GM12878 (cell line): ENCODE measurements around the gene USP25. TPM values are rescaled to one million over a fixed set of nuclear protein-coding genes. Genes with fewer than 3 reads are reported as not detected.

Experiments used
- BCLAF1 ChIP-seq: fragments of 450-650 bp; IDR thresholded peaks from 2 replicates; pipeline ENCODE4 v1.6.1; 2017; ENCODE audit warnings: antibody characterized with exemption, mild to moderate bottlenecking, moderate library complexity
- CBFB ChIP-seq: IDR thresholded peaks from 2 replicates; pipeline ENCODE4 v1.6.1; 2016; ENCODE audit warnings: antibody characterized with exemption, low read depth
- FOS ChIP-seq: IDR thresholded peaks from 3 replicates; pipeline ENCODE4 v1.6.1; 2011; ENCODE audit warnings: borderline replicate concordance; ENCODE audit not compliant: insufficient read length; ENCODE audit errors: extremely low read depth
- MYC ChIP-seq: IDR thresholded peaks from 2 replicates; pipeline ENCODE4 v1.6.1; 2011; ENCODE audit warnings: mild to moderate bottlenecking, low read length, moderate library complexity, inconsistent platforms; ENCODE audit not compliant: insufficient read depth, insufficient replicate concordance, insufficient read length, severe bottlenecking
- NR2C1 ChIP-seq: fragments of 450-650 bp; IDR thresholded peaks from 2 replicates; pipeline ENCODE4 v1.6.1; 2017; ENCODE audit warnings: antibody characterized with exemption, mild to moderate bottlenecking, moderate library complexity
- RB1 ChIP-seq: fragments of 450-650 bp; formaldehyde crosslinking; IDR thresholded peaks from 2 replicates; pipeline ENCODE4 v1.6.1; 2017; ENCODE audit warnings: mild to moderate bottlenecking, borderline replicate concordance
- RELA ChIP-seq: fragments of 450-650 bp; IDR thresholded peaks from 2 replicates; pipeline ENCODE4 v1.8.0; 2014; ENCODE audit warnings: borderline replicate concordance; ENCODE audit not compliant: partially characterized antibody
- SMAD5 ChIP-seq: IDR thresholded peaks from 2 replicates; pipeline ENCODE4 v1.6.1; 2016; ENCODE audit warnings: antibody characterized with exemption, low read depth
- ZBTB11 ChIP-seq: fragments of 450-650 bp; formaldehyde crosslinking; IDR thresholded peaks from 2 replicates; pipeline ENCODE4 v1.5.0; 2022; ENCODE audit warnings: mild to moderate bottlenecking, missing genetic modification characterization
- ZBTB4 ChIP-seq: fragments of 450-650 bp; formaldehyde crosslinking; IDR thresholded peaks from 2 replicates; pipeline ENCODE4 v1.4.0; 2022; ENCODE audit warnings: mild to moderate bottlenecking, moderate library complexity
- polyA plus RNA-seq, 11 experiments: library from polyadenylated mRNA; depleted of rRNA in 4 of 11; unstranded in 6 of 11; stranded (reverse) in 5 of 11; fragments of >200 nt; fragmentation: Nextera tagmentation in 4 of 11; fragmentation: Illumina TruSeq in 1 of 11; extraction: Ambion mirVana in 4 of 11; extraction: Trizol in 1 of 11; gene quantifications; 1 replicate in 1 of 11; 2 replicates in 10 of 11; pipeline versions ENCODE4 v1.2.1 to v1.2.3, GENCODE V29; 2011 to 2016; ENCODE audit warnings: inconsistent platforms in 2 of 11, missing spikeins in 2 of 11, low read depth in 1 of 11
- total RNA-seq, 4 experiments: library from RNA; depleted of rRNA in 3 of 4; stranded (reverse); fragments of >200 nt in 3 of 4; fragmentation: Illumina TruSeq in 1 of 4; extraction: Trizol in 1 of 4; gene quantifications; 2 replicates each; pipeline versions ENCODE4 v1.2.1 to v1.2.3, GENCODE V29; 2013 to 2021
- TF ChIP-seq, protein P1 (sequence below): fragments of 450-650 bp; IDR thresholded peaks from 2 replicates; pipeline ENCODE4 v1.6.1; 2018; ENCODE audit warnings: borderline replicate concordance, mild to moderate bottlenecking; ENCODE audit not compliant: partially characterized antibody

The USP25 gene
- total and polyA plus RNA-seq, 10 of the 15 experiments (the other 5 are each of a cell fraction or from before 2014, with no cell fraction given) = 1.5 to 31.3 (median 23.4) TPM

- no peak for TF ChIP-seq ZBTB11 (CRISPR knock-in tag)
- TF ChIP-seq, protein P1, sequence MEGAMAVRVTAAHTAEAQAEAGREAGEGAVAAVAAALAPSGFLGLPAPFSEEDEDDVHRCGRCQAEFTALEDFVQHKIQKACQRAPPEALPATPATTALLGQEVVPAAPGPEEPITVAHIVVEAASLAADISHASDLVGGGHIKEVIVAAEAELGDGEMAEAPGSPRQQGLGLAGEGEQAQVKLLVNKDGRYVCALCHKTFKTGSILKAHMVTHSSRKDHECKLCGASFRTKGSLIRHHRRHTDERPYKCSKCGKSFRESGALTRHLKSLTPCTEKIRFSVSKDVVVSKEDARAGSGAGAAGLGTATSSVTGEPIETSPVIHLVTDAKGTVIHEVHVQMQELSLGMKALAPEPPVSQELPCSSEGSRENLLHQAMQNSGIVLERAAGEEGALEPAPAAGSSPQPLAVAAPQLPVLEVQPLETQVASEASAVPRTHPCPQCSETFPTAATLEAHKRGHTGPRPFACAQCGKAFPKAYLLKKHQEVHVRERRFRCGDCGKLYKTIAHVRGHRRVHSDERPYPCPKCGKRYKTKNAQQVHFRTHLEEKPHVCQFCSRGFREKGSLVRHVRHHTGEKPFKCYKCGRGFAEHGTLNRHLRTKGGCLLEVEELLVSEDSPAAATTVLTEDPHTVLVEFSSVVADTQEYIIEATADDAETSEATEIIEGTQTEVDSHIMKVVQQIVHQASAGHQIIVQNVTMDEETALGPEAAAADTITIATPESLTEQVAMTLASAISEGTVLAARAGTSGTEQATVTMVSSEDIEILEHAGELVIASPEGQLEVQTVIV = no peak
- no peak for TF ChIP-seq MYC
- no peak for TF ChIP-seq RB1
- no peak for TF ChIP-seq RELA
- no peak for TF ChIP-seq CBFB
- TF ChIP-seq SMAD5 = no peak
- no peak for TF ChIP-seq ZBTB4 (CRISPR knock-in tag)
- TF ChIP-seq BCLAF1 = no peak
- TF ChIP-seq NR2C1 = no peak
- no peak for TF ChIP-seq FOS
- TF ChIP-seq, all 136 proteins: peak for 0
Observed at GRCh38 chr21:15820327-15820726, 90.5 kb downstream of the USP25 start (continued).
